OCI-LY7 (cell line): ENCODE results near the gene ZXDC. TPM values are rescaled to one million over a fixed set of nuclear protein-coding genes. Genes with fewer than 3 reads are reported as not detected.

Experiments
- BruUV-seq: library from RNA; stranded (reverse); fragments of 400-500 nt; replicated peaks from 2 replicates; lab custom pipeline; 2021; lab: Mats Ljungman, UMichigan
- CTCF ChIA-PET: fragments of 300-600 bp; sonication (Branson Sonifier 250); formaldehyde crosslinking; loops from one replicate; lab custom pipeline; 2022; ENCODE audit warnings: antibody characterized with exemption; ENCODE audit not compliant: unreplicated experiment; lab: Charles Lee
- POLR2A ChIA-PET: fragments of 300-600 bp; sonication (Branson Sonifier 250); formaldehyde crosslinking; loops from one replicate; lab custom pipeline; 2022; ENCODE audit warnings: antibody characterized with exemption; lab: Charles Lee
- DNase-seq: peaks from one replicate; pipeline ENCODE4 v3.0.0-alpha.2; 2015; ENCODE audit warnings: low spot score
- H2AFZ ChIP-seq: fragments of 200-600 bp; sonication (generic), shearing (Covaris generic); 2 replicates; pipeline ENCODE4 v1.6.1; 2014; ENCODE audit warnings: mild to moderate bottlenecking, antibody characterized with exemption, low read length, moderate library complexity
- H3K27ac ChIP-seq: fragments of 200-600 bp; sonication (generic); 2 replicates; pipeline ENCODE4 v1.5.1; 2014; ENCODE audit warnings: mixed run types, low read depth, mild to moderate bottlenecking, moderate library complexity, low read length, inconsistent platforms; ENCODE audit not compliant: poor library complexity, severe bottlenecking
- H3K36me3 ChIP-seq: fragments of 200-600 bp; sonication (generic); 2 replicates; pipeline ENCODE4 v1.6.1; 2014; ENCODE audit warnings: mild to moderate bottlenecking, antibody characterized with exemption, low read length, moderate library complexity, mixed read lengths; ENCODE audit not compliant: insufficient read depth
- H3K4me1 ChIP-seq: fragments of 200-600 bp; sonication (generic); 2 replicates; pipeline ENCODE4 v1.5.1; 2014; ENCODE audit warnings: mild to moderate bottlenecking, low read length; ENCODE audit not compliant: insufficient read depth, poor library complexity, severe bottlenecking
- H3K4me2 ChIP-seq: fragments of 200-600 bp; sonication (generic); 2 replicates; pipeline ENCODE4 v1.6.1; 2014; ENCODE audit warnings: mild to moderate bottlenecking, low read length
- H3K4me3 ChIP-seq: fragments of 200-600 bp; sonication (generic); 2 replicates; pipeline ENCODE4 v1.5.1; 2014; ENCODE audit warnings: mild to moderate bottlenecking, low read depth, low read length; ENCODE audit not compliant: poor library complexity, severe bottlenecking
- H3K79me2 ChIP-seq: fragments of 200-600 bp; sonication (generic); 2 replicates; pipeline ENCODE4 v1.6.1; 2016; ENCODE audit warnings: low read depth, mild to moderate bottlenecking, low read length, moderate library complexity, mixed read lengths; ENCODE audit not compliant: insufficient read depth
- H3K9me2 ChIP-seq: fragments of 200-600 bp; sonication (generic); 2 replicates; pipeline ENCODE4 v1.6.1; 2016; ENCODE audit warnings: mild to moderate bottlenecking, low read length, mixed read lengths; ENCODE audit not compliant: insufficient read depth
- H3K9me3 ChIP-seq: fragments of 200-600 bp; sonication (generic); 2 replicates; pipeline ENCODE4 v1.6.1; 2014; ENCODE audit warnings: mild to moderate bottlenecking, mixed run types, low read length, mixed read lengths
- H4K20me1 ChIP-seq: fragments of 200-600 bp; sonication (generic); 2 replicates; pipeline ENCODE4 v1.6.1; 2014; ENCODE audit warnings: mild to moderate bottlenecking, antibody characterized with exemption, low read length, moderate library complexity, mixed read lengths; ENCODE audit not compliant: insufficient read depth
- CTCF ChIP-seq: fragments of 200-600 bp; sonication (generic); conservative IDR thresholded peaks from 2 replicates; pipeline ENCODE4 v1.5.1; 2014; ENCODE audit warnings: mild to moderate bottlenecking, antibody characterized with exemption, low read length, moderate library complexity, mixed read lengths
- EZH2phosphoT487 ChIP-seq: fragments of 200-600 bp; sonication (generic); IDR thresholded peaks from 2 replicates; pipeline ENCODE4 v1.6.1; 2018; ENCODE audit warnings: low read depth, borderline replicate concordance, mild to moderate bottlenecking, mixed run types, antibody characterized with exemption, low read length, moderate library complexity, mixed read lengths
- intact Hi-C: fragments of 100-400 bp; cut with micrococcal nuclease; formaldehyde crosslinking; loops from one replicate; pipeline ENCODE4 v1.10.0; 2022; ENCODE audit not compliant: unreplicated experiment
- total RNA-seq, 2 experiments: library from RNA; depleted of rRNA in 1 of 2; stranded (reverse); fragments of >200 nt in 1 of 2; shearing (Covaris generic) in 1 of 2; gene quantifications; 2 replicates each; pipeline ENCODE4 v1.2.3, GENCODE V29; 2014 to 2022

Gene ZXDC
- total RNA-seq, 2 experiments from 2014 or later, result 32.2 to 34.9 TPM

GRCh38 chr3:126406389-126407296 is 69.0 kb downstream of the ZXDC start:
- no peak overlapping the region for H3K4me3 ChIP-seq
- POLR2A ChIA-PET, result no interaction called here
- no peak for DNase-seq
- no peak overlapping the region for H3K4me2 ChIP-seq
- H3K4me1 ChIP-seq, result no peaks in the 10 kb centered on the region
- no peaks in the 10 kb centered on the region for H3K79me2 ChIP-seq
- no peak overlapping the region for H3K27ac ChIP-seq
- no peak overlapping the region for H2AFZ ChIP-seq
- intact Hi-C loops, result no loop called here
- CTCF ChIA-PET, result no interaction called here
- no TSS peak for BruUV-seq
- H3K9me3 ChIP-seq, result no peaks in the 10 kb centered on the region
- H3K36me3 ChIP-seq, result no peaks in the 10 kb centered on the region
- no peaks in the 10 kb centered on the region for H4K20me1 ChIP-seq
- H3K9me2 ChIP-seq, result no peaks in the 10 kb centered on the region
- TF ChIP-seq EZH2phosphoT487 (no peak), CTCF (no peak)

- H4K20me1 ChIP-seq, result no peaks in the 10 kb centered on the region
Observed at GRCh38 chr3:126402666-126403302, 72.9 kb downstream of the ZXDC start.

More at GRCh38 chr3:126402666-126403302, 72.9 kb downstream of the ZXDC start:
- Histone ChIP-seq H3K4me2 (no peak overlapping the region), H3K9me3 (no peaks in the 10 kb centered on the region), H3K4me1 (peaks cover 10% of the 10 kb centered on the region), H2AFZ (no peak overlapping the region), H3K9me2 (no peaks in the 10 kb centered on the region), H3K4me3 (no peak overlapping the region), H3K79me2 (no peaks in the 10 kb centered on the region), H3K36me3 (no peaks in the 10 kb centered on the region), H3K27ac (no peak overlapping the region)
- TF ChIP-seq CTCF (no peak), EZH2phosphoT487 (no peak)
- intact Hi-C loops, result no loop called here
- BruUV-seq, result no TSS peak
- DNase-seq, result no peak
- ChIA-PET POLR2A (no interaction called here), CTCF (no interaction called here)
